ENCODE measurements around the gene CHAD. TPM values are rescaled to one million over a fixed set of nuclear protein-coding genes. Genes with fewer than 3 reads are reported as not detected.

CHAD gene
- total RNA-seq, 2 donors from 2014 or later, result not detected

DNA sequence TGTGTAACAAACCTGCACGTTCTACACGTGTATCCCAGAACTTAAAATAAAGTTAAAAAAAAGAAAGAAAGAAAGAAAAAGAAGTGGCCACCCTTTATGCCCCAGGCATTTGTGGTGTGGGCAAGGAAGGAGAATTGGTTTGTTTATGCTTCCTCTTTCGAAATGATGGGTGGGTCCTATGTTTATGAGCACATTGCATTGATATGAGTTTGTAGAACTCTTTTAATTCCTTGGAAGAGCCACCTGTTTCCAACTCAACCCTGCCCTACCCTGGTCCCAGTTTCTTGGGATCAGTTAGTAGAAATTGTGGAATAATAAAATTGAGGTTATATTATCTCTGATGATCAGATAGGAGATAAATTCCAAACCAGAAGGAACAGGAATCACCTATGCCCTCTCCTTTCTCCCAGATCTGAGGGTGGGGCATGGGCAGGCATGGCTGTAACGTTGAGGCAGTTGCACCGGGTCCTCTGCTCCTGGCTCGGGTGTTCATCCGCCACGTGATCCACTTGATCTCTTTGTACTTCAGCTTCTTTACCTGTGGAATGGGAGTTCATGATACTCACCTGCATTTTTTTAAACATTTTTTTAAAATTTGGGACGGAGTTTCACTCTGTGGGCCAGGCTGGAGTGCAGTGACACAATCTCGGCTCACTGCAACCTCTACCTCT lies 15.9 kb downstream of the CHAD start:
- ATAC-seq (ENCODE audit: insufficient number of reproducible peaks, low FRiP score, low read depth), result no peak
- Histone ChIP-seq H3K4me3 (no peak overlapping the region), H3K4me1 (ENCODE audit: control insufficient read depth in 1 of 2, low read depth in 2 of 2) (no peaks in the 10 kb centered on the region), H3K36me3 (no peaks in the 10 kb centered on the region), H3K9me3 (no peaks in the 10 kb centered on the region), H3K27ac (no peak overlapping the region), H3K27me3 (replicated peaks; ENCODE audit: insufficient read depth) (no peaks in the 10 kb centered on the region)
- no peak for DNase-seq (ENCODE audit: low spot score)
- TF ChIP-seq, protein P1, sequence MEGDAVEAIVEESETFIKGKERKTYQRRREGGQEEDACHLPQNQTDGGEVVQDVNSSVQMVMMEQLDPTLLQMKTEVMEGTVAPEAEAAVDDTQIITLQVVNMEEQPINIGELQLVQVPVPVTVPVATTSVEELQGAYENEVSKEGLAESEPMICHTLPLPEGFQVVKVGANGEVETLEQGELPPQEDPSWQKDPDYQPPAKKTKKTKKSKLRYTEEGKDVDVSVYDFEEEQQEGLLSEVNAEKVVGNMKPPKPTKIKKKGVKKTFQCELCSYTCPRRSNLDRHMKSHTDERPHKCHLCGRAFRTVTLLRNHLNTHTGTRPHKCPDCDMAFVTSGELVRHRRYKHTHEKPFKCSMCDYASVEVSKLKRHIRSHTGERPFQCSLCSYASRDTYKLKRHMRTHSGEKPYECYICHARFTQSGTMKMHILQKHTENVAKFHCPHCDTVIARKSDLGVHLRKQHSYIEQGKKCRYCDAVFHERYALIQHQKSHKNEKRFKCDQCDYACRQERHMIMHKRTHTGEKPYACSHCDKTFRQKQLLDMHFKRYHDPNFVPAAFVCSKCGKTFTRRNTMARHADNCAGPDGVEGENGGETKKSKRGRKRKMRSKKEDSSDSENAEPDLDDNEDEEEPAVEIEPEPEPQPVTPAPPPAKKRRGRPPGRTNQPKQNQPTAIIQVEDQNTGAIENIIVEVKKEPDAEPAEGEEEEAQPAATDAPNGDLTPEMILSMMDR (IDR thresholded peaks at IDR 0.05), result no peak

DNA sequence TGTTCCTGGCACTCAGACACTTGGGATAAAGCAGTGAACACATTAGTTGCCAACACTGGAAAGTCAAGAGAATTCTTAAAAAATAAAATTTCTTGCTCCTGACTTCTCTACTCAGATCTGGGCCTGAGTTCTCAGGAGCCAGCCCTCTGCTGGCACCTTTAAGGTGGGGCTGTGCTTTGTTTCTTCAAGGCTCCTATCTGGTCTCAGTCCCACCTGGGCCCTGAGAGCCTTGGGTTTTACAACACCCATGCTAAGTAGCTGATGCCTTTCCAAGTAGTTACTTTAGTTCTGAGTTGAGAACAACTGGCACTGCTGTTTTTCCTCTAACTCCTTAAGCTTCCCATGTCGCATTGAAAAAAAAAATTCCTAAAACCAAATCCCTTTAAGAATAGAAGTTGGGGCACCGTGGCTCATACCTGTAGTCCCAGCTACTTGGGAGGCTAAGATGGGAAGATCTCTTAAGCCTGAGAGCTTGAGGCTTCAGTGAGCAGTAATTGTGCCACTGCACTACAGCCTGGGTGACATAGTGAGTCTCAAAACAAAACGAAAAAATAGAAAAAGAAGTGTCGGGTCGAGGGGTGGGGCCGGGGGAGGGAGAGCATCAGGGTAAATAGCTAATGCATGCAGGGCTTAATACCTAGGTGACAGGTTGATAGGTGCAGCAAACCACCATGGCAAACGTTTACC lies 16.6 kb downstream of the CHAD start:
- Histone ChIP-seq H3K4me3 (no peak overlapping the region), H3K27me3 (replicated peaks; ENCODE audit: insufficient read depth) (no peaks in the 10 kb centered on the region), H3K9me3 (no peaks in the 10 kb centered on the region), H3K4me1 (ENCODE audit: control insufficient read depth in 1 of 2, low read depth in 2 of 2) (no peaks in the 10 kb centered on the region), H3K36me3 (no peaks in the 10 kb centered on the region), H3K27ac (no peak overlapping the region)
- TF ChIP-seq, protein P1 (IDR thresholded peaks at IDR 0.05), result no peak
- no peak for DNase-seq (ENCODE audit: low spot score)
- no peak for ATAC-seq (ENCODE audit: insufficient number of reproducible peaks, low FRiP score, low read depth)

DNA sequence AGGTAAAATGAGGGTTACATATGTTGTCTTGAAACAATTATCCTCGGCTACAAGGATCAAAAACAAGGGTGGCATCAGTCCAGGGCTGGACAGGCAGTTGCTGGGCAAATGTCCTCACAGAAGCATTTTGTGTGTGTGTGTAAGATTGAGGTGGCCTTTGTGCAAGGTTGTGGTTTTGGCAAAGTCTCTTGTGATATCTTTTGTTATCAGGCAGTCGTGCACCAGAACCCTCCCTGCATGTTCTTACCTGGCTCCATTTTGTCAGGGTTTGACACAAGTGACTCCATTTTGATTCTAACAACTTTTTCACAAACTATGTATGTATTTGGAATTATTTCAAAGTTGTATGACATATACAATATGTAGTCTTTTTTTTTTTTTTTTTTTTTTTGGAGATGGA lies 20.0 kb downstream of the CHAD start:
- TF ChIP-seq, protein P1 (IDR thresholded peaks at IDR 0.05), result no peak
- ATAC-seq (ENCODE audit: insufficient number of reproducible peaks, low FRiP score, low read depth) (no peak), DNase-seq (ENCODE audit: low spot score) (no peak)
- peaks cover 0 to 1% of the 10 kb centered on the region in 2 donors for H3K4me1 ChIP-seq (ENCODE audit: control insufficient read depth in 1 of 2, low read depth in 2 of 2)
- H3K9me3 ChIP-seq, result no peaks in the 10 kb centered on the region
- no peaks in the 10 kb centered on the region for H3K27me3 ChIP-seq (replicated peaks; ENCODE audit: insufficient read depth)
- no peak overlapping the region for H3K4me3 ChIP-seq
- no peak overlapping the region for H3K27ac ChIP-seq
- H3K36me3 ChIP-seq, result no peaks in the 10 kb centered on the region

DNA sequence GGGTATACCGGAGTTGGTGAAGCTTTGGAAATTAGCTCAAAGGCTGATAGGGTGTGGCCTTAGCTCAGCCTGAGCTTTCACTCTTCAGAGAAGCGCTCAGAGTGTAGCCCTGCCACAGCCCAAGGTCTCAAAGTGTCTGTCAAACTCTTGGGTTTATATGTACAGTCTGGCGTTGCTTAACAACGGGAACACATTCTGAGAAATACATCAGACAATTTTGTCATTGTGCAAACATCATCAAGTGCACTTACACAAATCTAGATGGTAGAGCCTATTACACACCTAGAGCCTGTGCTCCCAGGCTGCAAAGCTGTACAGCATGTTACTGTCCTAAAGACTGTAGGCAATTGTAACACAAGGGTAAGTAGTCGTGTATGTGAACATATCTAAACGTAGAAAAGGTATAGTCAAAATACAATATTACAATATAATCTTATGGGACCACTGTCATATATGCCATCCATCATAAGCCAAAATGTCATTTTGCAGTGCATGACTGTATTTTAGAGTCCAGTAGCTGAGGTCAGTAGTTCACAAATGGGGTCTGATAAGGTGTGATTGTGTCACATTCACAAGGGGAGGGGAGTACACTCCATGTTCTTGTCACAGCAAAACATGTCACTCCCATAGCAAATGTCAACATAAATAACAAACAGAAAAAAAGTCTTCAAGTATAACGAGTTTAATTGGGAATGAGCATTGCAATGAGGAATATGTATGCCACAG lies 20.6 kb downstream of the CHAD start:
- DNase-seq (ENCODE audit: low spot score), result no peak
- Histone ChIP-seq H3K27me3 (replicated peaks; ENCODE audit: insufficient read depth) (no peaks in the 10 kb centered on the region), H3K27ac (no peak overlapping the region), H3K36me3 (no peaks in the 10 kb centered on the region), H3K9me3 (no peaks in the 10 kb centered on the region), H3K4me1 (ENCODE audit: control insufficient read depth in 1 of 2, low read depth in 2 of 2) (peaks cover 0 to 7% of the 10 kb centered on the region in 2 donors), H3K4me3 (no peak overlapping the region)
- no peak for ATAC-seq (ENCODE audit: insufficient number of reproducible peaks, low FRiP score, low read depth)
- TF ChIP-seq, protein P1 (IDR thresholded peaks at IDR 0.05), result no peak

DNA sequence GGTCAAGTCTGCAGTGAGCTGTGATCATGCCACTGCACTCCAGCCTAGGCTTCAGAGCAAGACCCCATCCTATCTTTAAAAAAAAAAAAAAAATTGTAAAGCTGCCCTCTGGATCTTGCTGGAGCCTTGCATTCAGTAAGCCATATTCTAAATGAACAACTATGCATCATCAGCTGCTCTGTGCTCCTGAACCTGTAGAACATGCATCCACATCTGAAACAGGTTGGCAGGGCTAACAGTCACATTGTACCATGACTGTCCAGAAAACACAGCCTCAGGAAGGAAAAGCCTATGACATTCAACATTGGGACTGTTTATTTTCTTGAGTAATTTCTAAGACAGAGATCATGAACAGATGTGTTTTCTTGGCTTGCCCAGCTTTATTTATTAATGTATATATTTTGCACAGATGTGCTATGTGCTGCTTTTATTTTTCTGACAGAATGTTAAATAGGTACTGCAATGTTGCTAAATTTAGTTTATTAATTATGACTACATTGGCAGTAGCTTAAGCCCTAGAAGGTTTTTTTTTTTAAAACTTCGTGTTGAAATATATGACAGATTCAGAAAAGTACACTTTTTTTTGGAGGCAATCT lies 22.9 kb downstream of the CHAD start:
- Histone ChIP-seq H3K4me1 (ENCODE audit: control insufficient read depth in 1 of 2, low read depth in 2 of 2) (peaks cover 0 to 7% of the 10 kb centered on the region in 2 donors), H3K36me3 (no peaks in the 10 kb centered on the region), H3K9me3 (no peaks in the 10 kb centered on the region), H3K4me3 (no peak overlapping the region), H3K27me3 (replicated peaks; ENCODE audit: insufficient read depth) (no peaks in the 10 kb centered on the region), H3K27ac (no peak overlapping the region)
- TF ChIP-seq, protein P1 (IDR thresholded peaks at IDR 0.05), result no peak
- no peak for DNase-seq (ENCODE audit: low spot score)
- ATAC-seq (ENCODE audit: insufficient number of reproducible peaks, low FRiP score, low read depth), result no peak

All from thoracic aorta (tissue), 2 donors.